Astrocyte (in vitro differentiated cells and primary cell): ENCODE results near the gene DGKI.

ENCODE experiments used
- CTCF ChIP-seq: IDR thresholded peaks from 2 replicates; pipeline ENCODE4 v1.5.1; 2011; ENCODE audit warnings: low read depth, mild to moderate bottlenecking, inconsistent platforms, low read length, moderate library complexity; ENCODE audit not compliant: insufficient read depth
- EZH2 ChIP-seq: IDR thresholded peaks from 2 replicates; pipeline ENCODE4 v1.6.1; 2012; ENCODE audit warnings: mild to moderate bottlenecking, low read length, inconsistent platforms; ENCODE audit not compliant: insufficient read depth

GRCh38 chr7:137704723-137705122 lies 142.1 kb downstream of the DGKI start:
- TF ChIP-seq CTCF (no peak), EZH2 (no peak)
